Ovary (tissue), 1 donor: ENCODE data around the gene THRA.

Experiments used
- EP300 ChIP-seq: sonication (generic); formaldehyde crosslinking; IDR thresholded peaks from one replicate; pipeline ENCODE4 v1.6.1; 2017; ENCODE audit warnings: antibody characterized with exemption
- POLR2A ChIP-seq: fragments of 450-650 bp; IDR thresholded peaks from one replicate; pipeline ENCODE4 v1.6.1; 2017; ENCODE audit warnings: antibody characterized with exemption, mild to moderate bottlenecking, moderate library complexity

DNA sequence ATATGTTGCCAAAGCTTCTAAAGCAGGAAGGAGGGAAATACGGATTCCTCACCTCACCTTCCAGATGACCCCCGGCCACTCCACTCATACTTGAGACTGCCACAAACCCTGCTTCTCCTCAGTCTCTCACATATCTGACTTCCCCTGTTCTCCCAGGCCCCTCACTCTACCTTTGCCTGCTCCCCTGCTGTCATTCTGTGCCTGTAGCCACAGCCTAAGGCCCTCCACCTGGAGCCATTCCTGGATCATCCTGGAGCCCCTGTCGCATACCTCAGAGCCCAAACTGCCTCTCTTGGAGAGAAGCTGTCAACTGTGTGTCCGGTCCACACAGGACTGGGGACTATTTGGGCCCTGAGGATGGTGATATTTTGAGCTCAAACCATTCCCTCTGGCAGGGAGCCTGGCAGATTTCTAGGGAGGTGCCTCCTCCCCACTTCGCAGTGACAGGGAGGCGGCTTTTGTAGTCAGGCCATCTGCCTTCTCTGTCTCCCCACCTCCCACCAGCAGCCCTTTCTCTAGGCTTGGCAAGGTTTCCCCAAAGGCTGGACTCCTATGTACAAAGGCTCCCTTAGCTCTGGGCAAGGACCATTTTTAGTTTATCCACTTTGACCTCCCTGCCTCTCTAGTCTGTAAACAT is 6.3 kb upstream of the THRA start:
- no peak for TF ChIP-seq POLR2A
- no peak for TF ChIP-seq EP300
